ENCODE data around the gene CGB5.

DNA sequence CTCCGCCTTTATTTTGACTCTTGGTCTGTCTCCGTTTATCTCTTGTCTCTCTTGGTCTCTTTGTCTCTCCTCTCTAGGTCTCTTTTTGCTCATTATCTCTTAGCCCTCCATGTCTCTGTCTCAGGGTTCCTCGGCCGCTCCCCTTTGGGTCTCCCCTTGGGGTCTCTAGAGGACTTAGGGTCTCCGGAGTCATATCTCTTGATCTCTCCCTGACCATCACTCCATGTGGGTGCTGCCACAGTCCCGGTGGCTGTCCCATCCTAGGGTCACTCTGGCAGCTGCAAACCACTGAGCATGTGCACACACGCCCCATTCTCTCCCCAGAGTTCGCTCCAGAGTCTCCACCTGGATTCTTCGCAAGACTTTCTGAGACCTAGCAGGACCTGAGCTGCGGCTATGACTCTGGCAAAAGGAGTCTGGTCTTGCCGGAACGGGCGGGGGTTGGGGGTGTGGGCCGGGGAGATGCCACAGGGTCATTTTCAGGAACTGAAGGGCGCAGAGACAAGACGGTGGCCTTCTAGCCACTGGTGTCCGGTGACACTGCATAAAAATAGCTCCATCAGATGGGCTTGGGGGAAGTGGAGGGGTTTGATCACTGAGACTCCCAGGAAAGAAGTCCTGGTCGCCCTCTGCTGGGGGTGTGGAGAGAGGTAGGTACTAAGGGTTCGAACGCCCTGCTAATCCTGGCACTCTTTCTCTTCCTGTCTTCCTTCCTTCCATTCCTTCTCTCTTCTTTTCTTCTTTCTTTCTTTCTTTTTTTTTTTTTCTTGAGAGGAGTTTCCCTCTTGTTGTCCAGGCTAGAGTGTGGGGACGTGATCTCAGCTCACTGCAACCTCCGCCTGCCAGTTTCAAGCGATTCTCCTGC is 30.1 kb downstream of the CGB5 start:
- TF ChIP-seq, protein P1, sequence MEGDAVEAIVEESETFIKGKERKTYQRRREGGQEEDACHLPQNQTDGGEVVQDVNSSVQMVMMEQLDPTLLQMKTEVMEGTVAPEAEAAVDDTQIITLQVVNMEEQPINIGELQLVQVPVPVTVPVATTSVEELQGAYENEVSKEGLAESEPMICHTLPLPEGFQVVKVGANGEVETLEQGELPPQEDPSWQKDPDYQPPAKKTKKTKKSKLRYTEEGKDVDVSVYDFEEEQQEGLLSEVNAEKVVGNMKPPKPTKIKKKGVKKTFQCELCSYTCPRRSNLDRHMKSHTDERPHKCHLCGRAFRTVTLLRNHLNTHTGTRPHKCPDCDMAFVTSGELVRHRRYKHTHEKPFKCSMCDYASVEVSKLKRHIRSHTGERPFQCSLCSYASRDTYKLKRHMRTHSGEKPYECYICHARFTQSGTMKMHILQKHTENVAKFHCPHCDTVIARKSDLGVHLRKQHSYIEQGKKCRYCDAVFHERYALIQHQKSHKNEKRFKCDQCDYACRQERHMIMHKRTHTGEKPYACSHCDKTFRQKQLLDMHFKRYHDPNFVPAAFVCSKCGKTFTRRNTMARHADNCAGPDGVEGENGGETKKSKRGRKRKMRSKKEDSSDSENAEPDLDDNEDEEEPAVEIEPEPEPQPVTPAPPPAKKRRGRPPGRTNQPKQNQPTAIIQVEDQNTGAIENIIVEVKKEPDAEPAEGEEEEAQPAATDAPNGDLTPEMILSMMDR (IDR thresholded peaks at IDR 0.05; ENCODE audit: insufficient read depth, low read depth, low read length), result peak; percentile 22
- no peak for TF ChIP-seq EZH2 (IDR thresholded peaks at IDR 0.05; ENCODE audit: insufficient read depth, low read length)

Data from astrocyte (in vitro differentiated cells and primary cell).